Stimulated activated CD8-positive, alpha-beta memory T cell treated with anti-CD3 and anti-CD28 coated beads, Interleukin-7, amount 100 ng/mL, for 24 hours (primary cell): ENCODE data around the gene PIEZO1.

Experiments
- DNase-seq: peaks from one replicate; pipeline ENCODE4 v3.0.0-alpha.2; 2020; ENCODE audit warnings: low read depth

PIEZO1 gene

DNA sequence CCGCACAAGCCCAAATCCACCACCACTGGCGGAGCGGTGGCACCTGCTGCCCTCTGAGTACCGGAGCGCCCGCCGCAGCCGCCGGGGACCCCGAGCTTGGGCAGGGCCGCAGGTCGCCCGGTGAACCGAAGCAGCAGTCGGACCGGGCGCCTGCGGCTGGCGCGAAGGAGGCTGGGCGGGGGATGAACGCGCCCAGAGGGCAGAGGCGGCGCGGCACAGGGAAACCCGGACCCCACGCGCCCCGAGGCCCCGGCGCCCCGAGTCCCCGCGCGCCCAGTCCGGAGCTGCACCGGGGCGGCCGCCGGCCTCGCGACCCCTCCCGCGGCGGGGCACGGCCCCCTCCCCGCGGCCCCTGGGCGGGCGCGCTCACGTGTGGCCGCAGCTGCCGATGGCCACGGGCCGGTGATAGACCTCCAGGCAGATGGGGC, 79.2 kb downstream of the PIEZO1 start:
- DNase-seq, result no peak

DNA sequence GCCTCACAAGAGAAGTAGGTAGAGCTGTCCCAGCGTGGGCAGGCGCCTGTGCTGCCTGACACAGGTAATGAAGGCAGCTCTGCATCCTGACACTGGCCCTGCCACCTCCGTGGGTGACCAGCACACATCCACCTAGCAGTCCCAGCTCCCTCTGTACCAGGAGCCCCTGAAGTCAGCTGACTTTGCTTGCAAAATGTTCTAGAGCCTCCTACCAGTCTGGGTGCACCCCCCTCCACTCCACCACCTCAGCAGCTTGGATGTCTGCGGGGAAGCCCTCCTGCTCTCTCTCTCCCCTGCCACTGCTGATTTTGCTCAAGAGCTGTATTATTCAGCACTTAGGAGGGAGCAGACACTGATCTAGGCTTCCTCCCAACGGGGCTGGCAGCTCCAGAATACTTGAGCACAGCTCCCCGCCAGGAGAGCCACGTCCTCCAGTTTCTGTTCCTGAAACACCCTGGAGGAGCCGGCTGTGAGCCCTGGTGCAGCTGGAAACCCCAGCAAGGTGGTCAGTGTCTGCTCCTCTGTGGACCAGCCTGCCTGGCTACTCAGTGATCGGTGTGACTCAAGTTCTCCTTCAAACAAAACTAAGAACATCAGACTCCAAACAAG, 79.8 kb downstream of the PIEZO1 start:
- DNase-seq, result no peak

DNA sequence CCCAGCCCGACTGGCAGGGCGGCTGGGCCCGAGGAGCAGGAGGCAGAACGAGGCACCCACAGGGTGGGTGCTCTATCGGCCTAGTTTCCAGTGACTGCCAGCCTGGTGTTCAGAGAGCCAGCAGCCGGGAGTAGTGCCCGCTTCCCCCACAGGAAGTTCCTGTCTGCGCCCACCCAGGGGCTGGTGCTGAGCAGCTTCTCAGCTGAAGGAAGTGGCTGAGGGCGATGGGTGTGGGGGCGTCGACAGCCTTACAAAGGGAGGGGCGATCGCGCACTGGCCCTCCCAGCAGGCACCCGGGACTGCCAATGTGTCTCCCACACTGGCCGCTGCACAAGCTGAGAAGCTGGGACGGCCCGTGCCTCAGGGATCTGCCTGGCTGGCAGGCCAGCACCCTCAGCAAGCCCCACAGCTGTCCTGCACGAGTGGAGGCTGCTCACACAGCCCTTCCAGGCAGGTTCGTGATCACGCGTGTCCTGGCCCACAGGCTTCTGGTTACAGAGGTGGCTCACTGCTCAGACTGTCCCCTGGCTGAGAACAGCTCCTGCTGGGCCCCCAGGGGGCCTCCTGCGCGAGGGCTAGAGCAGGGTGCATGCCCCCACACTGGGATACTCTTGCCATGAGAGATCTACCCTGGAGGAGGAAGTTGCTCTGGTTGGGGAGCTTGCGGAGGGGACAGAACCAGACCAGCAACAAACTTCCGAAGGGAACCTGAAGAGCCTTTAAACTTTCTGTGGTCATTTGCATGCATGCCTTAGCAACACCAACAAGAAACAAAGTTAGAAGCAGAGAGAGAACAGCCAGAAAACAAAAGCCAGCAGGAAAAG, 81.3 kb downstream of the PIEZO1 start:
- DNase-seq, result peak; percentile 51

DNA sequence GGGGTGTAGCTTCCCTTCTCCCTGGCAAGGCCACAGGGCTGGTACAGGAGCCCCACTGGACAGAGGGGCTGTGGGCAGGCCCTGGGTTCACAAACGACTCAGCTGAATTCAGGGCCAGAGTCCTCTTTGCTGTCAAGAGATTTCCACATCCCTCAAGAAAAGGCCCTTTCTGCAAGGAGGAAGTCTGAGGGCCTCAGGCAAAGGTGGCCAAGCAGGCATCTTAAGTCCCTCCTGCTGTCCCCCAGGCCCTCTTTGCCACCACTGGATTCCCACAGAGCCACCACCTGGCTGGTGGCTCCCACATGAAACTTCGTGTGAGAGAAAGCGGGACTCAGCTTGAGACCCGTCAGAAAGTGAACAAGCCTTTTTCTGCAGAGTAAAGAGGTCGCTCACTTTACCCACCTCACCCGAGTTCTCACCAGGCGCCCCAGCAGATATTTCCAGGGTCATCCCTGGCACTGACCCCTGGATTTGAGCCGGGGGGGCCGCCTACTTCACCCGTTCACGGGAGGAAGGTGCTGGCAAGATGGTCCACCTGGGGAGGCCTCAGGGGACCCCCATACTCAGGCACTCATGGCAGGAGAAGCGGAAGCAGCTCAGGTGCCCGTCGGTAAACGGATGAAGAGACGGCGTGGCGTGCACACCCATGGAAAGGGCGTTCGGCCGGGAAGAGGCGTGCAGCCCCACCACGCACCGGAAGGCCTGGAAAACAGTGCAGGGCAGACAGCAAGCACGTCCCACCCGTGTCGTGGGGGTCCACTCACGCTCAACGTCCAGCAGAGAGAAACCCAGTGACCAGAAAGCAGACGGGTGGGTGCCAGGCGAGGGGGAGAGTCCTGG, 82.4 kb downstream of the PIEZO1 start:
- DNase-seq, result no peak

DNA sequence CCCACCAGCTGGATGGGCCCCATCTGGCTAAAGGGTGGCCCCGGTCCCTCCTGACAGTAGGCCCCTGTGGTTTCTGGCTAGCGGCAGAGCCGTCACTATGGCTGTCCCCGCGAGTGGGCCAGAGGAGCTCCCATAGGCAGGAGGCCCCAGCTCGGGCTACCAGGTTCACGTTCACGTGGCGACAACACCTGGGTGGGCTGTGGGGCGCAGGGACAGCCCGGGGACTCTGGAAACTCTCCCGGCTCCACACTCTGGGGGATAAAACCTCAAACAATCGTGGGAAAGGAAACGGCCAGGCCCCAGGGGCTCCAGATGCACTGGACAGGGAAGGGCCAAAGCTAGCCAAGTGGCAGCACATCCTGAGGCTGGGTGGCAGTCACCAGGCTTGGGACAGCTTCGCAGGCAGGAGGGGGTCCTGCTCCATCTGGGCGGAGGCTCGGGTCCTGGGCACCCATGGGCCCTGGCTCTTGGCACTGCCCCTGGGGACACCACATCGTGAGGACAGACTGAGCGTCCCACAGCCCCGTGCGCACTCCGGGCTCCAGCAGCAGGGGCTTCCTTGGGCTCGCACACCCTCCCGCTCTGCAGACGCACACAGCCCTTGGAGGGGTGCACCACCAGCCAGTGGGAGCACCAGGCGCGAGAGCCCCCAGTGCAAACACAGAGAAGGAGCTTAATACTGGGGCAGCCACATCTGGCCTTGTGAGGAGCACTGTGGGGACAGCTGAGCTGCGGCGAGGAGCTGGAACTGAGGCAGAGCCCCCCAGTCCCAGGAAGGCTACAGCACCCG, 83.2 kb downstream of the PIEZO1 start:
- DNase-seq, result no peak

DNA sequence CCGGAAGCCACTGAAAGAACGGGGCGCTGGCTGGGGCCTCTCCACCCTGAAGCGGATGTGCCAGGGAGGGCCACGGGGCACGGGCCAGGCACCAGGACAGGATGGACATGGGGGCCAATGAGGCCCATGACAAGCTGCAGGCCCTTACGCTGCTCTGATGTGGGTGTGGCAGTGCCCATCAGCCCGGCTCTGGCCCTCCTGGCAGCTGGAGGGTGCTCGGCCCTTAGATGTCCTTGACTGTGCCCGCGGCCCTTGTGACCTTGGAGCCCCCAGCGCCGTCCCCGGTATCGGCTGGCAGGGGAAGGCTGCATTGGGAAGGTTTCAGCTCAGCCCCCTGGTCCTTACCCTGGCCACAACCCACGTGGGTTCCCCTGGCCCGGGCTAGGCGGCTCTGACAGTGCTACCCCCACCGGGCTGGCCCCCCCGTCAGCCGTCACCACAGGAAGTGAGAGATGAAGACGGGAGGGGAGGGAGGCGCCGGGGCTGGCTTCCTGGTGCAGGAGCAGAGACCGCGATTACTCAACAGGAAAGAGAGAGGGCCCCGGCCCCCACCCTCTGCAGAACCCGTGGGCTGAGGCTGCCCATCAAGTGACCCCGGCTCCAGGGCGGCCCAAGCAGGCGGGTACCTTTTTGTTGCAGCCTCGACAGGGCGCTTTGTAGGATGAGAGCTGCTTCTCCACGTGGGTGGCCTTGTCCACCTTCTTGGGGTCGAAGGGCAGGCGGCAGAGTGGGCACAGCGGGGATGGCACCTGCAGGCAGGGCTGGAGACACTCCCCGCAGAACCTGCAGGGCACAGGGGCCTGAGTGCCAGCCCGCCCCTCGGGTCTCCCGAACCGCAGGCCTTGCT, 84.2 kb downstream of the PIEZO1 start:
- DNase-seq, result peak; percentile 94

DNA sequence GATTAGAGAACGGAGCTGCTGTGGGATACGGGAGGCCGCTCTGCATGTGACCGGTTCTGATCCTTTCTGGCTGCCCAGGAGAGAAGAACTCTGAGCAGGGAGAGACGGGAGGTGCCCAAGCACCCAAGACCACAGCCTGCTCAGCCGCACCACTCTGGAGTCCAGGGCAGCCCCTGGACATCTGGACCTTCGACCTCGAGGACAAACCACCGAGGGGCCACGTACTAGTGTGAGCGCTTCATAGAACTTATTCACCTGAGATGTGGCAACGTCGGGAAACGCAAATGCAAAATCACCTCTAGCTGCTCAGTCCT, 84.7 kb downstream of the PIEZO1 start:
- DNase-seq, result no peak

DNA sequence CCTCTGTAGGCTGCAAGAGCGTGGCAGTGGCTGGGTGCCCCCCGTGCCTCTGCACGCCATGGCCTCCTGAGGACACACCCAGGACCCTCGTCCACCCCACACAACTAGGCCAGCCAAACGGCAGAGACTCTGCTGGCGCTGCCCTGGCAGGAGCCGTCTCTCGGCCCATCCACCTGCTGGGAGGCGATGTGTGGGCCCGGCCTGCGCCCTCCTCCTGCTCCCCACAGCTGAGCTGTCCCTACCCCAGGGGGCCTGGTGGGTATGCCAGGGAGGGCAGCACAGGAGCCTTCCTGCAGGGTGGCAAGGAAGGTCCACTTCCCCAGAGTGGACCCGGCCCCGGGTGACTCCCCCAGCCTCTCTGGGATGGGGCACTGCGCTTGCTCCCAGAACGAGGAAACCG, 85.8 kb downstream of the PIEZO1 start:
- DNase-seq, result no peak

DNA sequence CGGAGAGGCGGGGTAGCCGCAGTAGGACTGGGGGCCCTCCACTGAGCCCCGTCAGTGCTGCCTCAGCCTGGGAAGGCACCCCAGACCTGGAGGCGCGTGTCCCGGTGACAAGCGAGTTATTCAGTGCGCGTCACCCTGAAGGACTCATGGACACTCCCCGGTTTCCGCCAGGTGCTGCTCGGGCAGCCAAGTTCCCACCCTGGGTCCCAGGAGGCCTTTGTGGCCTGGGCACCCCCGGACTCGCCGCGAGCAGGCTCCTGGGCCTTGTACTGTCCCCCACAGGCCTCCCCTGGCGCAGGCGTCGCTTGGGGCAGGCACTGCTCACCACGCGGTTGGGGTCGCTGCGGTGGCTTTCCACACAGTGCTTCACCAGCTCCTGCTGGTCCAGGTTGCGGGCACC, 86.4 kb downstream of the PIEZO1 start:
- no peak for DNase-seq

DNA sequence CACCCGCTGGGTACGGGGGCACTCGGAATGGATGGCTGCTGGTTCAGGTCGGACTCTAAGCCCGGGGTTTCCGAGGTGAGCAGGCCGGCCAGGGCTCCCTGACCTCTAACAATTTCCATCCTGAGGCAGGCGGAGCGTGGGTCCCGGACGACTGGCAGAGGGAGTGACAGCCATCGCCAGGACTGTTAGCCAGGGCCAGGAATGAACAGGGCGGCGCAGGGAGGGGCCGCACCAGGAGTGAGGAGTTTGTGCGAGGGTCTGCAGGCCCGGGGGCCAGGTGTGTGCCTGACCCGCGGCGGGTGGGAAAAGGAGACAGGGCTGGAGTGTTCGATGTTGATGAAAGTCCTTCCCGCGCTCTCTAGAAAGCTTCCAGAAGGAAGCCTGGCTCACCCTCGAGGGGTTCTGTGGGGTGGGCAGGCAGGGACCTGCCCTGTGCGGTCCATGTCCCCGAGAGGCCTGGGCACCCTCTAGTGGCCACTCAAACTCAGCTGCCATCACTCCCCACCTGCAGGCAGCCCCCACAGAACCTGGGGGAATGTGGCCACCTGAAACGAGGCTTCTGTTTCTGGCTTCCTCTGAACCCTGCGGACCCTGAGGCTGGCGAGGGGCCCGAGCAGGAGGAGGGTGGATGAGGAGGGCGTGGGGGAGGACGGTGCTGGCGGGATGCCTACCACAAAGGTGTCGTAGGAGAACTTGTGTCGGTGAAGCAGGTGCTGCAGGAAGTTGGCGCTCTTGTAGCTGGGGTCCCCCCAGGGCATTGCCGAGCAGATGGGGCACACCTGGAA, 87.0 kb downstream of the PIEZO1 start:
- DNase-seq, result no peak

DNA sequence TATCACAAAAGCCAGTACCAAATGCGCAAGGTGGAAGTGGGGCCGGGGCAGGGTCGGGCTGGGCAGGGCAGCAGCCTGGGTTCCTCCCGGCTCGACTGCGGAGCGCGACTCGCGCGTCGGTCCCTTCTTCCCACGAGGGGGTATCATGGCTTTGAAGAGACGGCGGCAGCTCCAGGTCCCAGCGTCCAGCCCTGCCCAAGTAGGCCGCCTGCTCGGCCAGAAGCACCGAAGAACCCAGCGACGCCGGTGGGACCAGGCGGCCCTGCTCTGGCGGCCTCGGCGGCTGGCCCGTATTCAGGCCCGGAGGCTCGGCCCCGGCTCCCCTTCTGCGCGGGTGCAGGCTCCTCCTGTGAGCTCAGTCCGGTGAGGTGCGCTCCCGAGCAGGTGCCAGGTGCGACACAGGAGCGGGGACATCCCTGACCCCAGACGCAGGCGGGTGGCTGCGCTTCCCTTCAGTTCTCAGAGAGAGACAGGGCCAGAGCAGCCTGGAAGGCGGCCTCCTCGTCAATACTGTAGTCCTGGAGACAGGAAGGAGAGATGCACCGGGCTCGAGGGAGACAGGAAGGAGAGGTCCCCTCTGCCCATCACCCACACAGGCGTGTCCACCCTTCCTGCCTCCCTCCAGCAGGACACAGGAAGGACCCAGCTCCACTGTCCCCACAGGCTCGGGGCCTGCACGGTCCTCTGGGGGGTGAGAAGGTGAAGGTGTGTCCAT, 87.7 kb downstream of the PIEZO1 start:
- no peak for DNase-seq

DNA sequence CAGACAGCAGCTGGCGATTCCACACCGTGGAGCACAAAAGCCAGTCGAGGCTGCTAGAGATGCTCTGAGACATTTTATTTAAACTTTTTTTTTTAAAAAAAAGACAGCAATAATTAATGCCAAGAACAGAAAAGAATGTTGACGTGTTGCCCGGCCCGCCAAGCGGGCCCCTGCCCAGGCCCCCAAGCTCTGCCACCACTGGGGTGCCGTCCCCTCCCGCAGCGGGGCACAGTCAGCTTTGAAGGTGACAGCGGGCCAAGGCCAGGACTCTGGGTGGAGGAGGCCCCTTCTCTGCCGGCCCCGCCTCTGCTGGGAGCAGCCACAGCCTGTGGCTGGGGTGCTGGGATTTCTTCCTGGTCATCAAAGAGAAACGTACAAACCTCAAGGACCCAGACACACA, 88.6 kb downstream of the PIEZO1 start:
- no peak for DNase-seq

DNA sequence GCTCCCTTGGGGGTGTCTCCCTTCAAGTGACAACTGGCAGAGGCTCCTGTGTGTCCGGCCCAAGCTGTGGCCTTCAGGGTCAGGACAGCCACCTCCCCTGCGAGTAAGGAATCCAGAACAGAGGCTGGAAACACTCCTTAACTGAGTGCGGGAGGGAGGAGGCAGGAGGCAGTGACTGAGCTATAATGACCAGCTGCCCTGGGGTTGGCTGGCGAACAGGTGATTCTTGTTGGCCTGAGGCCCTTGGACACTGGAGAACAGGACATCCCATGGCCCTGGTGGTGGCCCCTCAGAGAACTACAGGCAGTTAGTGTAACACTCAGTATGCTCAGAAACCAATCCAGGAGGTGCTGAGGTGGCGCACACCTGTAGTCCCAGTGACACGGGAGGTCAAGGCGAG, 89.3 kb downstream of the PIEZO1 start:
- DNase-seq, result no peak

DNA sequence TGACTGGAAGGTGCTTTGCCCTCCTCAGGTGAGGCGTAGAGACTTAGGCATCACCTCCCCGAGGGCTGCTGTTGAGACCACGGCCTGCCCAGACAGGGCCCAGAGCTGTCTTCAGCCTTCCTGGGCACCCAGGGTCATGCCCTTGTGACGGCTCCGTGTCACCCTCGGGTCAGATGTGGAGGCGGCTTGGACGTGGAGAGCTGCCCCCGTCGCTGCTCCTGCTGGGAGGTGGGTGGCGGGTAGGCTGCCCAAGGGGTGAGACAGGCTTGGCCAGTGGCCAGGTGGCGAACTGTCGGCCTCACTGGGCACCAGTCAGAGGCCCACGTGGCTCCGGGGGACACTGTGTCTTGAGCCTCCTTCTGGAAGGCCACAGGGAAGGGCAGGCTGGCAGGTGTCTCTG, 89.8 kb downstream of the PIEZO1 start:
- DNase-seq, result no peak

DNA sequence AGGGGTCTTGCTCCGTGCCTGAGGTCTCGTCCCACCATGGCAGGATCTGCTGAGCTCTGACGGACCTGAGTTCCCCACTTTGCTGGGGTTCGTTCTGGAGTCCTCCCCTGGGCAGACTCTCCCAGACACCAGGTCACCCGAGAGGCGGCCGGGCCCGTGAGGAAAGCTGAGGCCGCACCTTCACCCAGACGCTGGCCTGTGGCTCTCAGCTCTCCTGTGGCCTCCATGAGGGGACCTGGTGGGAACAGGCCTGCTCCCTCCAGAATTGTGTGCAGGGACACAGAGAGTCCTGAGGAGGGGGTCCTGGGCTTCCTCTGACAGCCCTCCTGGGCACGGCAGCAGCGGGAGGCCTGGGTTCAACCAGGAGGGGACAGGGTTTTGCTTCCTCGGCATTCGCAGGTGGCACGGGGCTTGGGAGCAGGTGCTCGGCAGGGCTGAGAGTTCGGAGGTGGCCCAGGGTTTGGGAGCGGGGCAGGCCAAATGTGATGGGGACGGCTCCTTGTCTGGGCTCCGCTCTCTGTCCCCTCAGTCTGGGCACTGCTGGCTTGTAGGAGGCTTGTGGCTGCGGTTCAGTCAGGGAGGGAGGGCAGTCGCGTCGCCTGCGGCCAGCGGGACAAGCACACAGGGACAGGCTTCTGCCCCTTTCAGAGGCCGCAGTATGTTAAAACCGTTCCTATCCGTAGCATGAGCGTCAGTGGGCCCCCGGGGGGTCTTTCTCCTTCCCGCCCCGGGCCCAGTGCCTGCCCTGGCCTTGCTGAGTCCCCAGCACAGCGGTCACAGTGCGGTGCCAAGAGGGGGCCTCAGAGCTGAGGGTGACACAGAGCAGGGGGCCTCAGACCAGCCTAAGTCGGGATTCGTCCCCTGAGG, 90.6 kb downstream of the PIEZO1 start:
- no peak for DNase-seq

DNA sequence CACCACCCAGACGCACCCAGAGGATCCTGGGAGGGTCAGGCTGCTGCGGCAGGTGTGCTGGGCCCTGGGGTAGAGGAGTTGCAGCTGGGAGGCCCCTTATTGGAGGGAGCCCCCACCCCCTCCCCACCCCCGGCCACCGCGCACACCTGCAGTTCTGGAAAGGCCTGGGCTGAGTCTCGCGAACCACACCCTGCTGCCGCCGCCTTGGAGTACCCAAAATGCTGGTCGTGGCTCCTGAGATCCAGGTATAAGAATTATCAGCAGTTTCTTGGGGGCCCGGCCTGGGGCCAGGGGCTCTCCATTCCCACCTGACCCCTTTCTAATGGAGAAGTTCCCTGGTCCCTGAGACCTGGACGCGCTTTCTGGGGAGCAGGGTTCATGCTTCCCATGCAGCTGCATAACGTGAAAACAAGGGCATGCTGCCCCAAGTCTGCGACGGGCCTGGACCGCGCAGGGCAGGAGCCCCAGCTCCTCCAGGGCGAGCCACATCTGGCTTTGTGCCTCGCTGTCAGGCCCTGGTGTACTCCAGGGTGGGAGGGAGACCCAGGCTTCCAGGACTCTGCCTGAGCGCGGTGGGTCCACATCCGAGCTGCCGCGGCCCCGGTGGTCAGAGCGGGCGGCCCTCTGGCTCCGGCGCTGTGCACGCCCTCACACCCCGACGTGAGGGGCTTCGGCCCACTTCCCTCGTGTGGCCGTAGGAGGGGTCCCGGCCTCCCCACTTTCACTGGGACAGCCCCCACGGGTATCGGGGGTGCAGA, 91.4 kb downstream of the PIEZO1 start:
- no peak for DNase-seq

DNA sequence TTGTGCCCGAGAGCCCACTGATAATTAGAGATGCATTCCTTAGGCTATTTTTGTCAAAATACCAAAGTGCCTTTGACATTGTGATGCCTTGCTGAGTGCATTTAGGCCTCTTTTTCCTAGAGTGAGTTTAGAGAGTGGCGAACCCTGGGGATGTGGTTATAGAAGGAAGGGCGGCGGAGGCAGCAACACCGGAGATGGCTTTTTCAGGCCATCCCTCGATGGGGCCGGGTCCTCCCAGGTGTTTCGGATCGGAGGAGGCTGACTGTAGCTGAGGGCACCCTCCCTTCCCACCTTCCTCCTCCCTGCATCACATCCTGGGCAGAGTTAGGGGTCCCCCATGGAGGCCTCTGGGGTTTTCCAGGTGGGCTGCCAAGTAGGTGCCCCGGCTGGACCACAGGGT, 92.2 kb downstream of the PIEZO1 start:
- DNase-seq, result no peak

DNA sequence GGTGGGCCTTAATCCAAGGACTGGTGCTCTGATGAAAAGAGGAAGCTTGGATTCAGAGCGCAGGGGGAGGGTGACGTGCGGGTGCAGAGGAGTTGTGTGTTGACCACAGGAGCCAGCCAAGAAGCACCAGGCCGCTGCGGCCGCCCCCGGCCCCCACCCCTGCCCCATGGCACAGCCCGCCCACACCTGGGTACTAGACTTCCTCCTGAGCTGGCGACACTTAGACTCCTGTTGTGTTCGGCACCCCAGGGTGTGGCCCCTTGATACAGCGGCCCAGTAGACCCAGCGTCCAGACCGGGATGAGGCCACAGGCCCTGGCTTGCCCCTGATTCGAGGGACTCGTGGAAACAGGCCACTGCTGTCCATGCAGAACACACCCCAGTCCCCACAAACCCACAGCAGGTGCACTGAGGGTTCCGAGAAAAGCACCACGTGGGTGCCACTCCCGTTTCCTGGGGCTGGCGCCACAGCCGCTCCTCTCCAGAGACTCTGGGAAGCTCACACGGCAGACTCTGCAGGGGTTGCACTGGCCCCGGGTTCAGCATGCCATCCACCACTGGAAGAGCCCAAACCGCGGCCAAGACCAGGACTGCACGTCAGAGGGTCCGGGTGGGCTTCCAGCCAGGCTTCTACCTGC, 93.0 kb downstream of the PIEZO1 start:
- no peak for DNase-seq
